Measurements from ENCODE around the gene CACNA1G. TPM values are rescaled to one million over a fixed set of nuclear protein-coding genes. Genes with fewer than 3 reads are reported as not detected.

CACNA1G gene
- total RNA-seq, 2 experiments from 2014 or later = 0.06 to 0.10 TPM

DNA sequence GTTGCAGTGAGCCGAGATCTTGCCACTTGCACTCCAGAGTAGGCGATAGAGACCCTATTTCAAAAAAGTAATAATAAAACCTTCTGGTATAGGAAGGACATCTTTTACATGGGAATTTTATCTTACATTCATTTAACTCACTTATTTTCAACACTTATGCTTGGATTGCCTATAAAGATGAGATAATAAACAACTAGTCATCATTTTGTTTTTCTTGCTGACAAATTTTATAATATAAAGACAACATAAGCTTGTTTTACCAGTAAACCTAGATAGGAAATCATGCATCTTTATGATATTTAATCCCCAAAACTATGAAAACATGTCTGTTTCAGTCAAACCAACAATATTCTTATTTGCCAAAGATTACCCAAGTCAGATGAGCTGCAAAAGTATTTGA, 91.1 kb downstream of the CACNA1G start:
- ChIA-PET POLR2A (no interaction called here), CTCF (no interaction called here)

DNA sequence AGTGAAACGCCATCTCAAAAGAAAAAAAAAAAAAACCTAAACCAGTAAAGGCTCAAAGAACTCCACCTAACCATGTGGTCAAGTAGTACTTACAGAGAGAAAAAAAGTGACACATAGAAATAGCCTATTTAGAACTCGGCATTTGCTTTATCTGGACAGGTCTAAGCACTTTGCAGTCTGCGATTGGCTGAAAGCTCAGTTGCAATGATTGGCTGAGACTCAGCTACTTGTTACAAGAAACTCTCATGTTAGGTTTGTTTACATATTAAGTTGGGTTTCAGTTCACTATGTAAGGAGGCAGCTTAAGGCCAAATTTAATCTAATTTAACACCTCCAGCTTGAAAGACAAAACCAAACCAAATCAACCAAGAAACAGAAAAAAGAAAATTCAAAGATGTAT, 93.2 kb downstream of the CACNA1G start:
- POLR2A ChIA-PET = no interaction called here
- CTCF ChIA-PET = interaction anchor here (1.1 to 1.6 kb wide), 2 partner anchors 28 to 153 kb away, joined by 4 to 6 read pairs; no protein-coding TSS in a partner anchor

DNA sequence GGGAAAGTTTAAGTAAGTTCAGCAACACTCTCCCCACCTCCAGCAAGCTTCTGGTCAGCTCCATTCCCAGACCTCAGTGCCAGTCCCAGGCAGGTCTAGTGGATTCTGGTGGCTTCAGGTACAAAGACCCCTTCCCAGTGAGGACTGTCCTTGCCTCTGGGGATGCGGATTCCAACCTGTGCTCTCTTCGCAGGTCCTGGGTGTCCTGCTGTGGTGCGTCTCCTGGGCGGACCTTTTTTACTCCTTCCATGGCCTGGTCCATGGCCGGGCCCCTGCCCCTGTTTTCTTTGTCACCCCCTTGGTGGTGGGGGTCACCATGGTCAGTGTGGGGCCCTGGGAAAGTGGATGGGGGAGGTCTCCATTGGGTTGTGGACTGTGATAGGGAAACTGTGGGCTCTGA, 96.0 kb downstream of the CACNA1G start:
- POLR2A ChIA-PET = interaction anchor here (0.6 kb wide), 1 partner anchor 1152 kb away, joined by 5 read pairs; no protein-coding TSS in a partner anchor
- CTCF ChIA-PET = no interaction called here

DNA sequence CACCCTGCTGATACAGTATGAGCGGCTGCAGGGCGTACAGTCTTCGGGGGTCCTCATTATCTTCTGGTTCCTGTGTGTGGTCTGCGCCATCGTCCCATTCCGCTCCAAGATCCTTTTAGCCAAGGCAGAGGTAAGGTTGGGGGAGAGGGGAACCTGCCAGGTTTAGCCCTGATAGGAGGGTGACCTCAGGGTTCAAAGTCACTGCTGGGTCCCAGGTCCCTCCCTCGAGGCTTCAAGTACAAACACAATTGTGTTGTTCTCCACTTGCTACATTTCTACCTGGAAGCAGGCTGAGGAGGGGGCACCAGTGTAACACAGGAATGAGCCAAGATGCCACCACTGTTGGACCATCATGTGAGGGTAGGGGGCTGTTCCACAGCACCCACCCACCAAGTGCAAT, 96.5 kb downstream of the CACNA1G start:
- CTCF ChIA-PET = no interaction called here
- POLR2A ChIA-PET = no interaction called here

DNA sequence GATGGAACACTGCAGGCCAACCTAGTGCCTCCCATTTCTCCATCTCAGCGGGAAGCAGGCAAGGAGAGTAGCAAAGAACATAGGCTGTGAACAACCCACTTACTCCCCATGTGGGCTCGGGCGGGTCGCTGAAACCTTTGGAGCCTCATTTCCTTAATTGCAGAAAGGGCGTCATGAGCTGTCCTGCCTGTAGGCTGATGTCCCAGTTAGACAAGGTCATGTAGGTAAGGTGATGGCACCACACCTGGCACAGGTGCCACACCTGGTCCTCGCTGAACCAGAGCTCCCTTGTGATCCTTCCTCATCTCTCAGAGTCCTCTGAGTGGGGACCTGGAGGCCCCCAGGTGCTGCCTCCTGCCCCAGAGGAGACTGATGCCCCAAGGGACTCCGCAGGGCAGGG, 97.1 kb downstream of the CACNA1G start:
- ChIA-PET POLR2A (interaction anchor here (0.5 kb wide), 1 partner anchor 205 kb away, joined by 3 read pairs; no protein-coding TSS in a partner anchor), CTCF (no interaction called here)

DNA sequence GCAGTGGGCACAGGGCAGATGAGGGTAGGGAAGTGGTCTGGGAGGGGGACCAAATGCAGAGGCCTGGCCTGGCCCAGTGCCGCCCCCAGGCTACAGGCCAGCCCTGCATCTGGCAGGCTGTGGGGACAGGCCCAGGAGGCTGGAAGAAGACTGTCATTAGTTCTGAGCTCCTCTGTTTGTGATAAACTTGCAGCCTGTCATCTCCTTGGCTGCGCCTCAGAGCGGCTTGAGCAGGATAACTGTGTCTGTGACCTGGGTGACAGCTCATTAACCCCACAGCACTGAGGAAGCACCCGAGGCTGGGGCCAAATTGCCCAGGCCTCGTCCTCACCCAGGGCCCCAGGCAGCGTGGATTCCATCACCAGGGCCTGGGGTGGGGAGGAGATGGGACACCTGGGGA, 98.1 kb downstream of the CACNA1G start:
- ChIA-PET CTCF (no interaction called here), POLR2A (no interaction called here)

DNA sequence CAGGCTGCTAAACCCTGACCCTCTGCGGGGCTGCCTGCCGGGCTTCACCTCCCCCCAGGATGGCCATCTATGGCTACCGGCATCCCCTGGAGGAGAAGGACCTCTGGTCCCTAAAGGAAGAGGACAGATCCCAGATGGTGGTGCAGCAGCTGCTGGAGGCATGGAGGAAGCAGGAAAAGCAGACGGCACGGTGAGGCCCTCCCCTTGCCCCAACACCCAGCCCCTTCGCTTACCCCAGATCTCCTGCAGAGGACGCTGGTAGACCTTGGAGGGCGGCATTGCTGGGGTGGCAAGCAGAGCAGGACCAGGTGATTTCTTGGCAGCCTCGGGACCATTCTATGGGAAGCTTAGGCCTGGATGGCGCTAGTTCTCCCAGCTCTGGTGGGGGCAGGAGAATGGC, 98.7 kb downstream of the CACNA1G start:
- CTCF ChIA-PET = no interaction called here
- POLR2A ChIA-PET = no interaction called here

DNA sequence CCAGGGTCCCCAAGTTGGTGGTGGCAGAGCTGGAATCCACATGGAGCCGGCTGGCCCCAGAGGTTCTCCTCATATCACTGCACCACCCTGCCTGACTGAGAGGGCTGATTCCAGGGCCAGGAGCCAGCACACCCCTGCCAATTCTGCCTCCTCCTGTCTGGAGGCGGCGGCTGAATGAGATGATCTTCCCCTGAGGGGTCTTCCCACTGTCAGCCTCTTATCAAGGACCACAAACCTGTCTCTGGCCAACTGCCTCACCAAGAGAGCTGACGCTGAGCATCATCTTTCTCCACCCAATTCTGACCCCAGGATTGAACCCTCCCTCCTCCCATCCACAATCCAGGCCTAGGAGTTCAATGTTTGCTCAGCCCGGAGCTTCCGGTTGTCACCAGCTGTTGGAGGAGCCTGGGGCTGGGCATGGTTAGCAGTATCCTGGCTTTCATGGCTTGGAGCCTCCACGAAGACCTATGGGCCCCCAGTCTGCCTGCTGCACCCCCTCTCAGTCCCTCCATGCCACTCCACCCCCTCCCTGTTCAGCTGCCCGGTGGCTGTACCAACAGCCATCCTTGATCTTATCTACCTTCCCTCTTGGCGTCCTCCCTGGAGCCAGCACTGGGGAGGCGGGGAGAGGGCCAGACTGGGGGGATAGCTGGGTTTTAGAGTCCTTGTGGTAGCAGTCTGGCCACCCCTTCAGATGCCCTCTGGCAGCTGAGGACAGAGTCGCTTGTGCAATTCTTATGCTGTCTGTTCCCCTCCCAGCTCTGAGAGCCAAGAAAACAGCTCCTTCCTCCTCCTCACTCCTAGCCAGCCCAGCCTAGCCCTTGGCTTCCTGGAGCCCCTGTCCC, 99.7 kb downstream of the CACNA1G start:
- CTCF ChIA-PET = no interaction called here

DNA sequence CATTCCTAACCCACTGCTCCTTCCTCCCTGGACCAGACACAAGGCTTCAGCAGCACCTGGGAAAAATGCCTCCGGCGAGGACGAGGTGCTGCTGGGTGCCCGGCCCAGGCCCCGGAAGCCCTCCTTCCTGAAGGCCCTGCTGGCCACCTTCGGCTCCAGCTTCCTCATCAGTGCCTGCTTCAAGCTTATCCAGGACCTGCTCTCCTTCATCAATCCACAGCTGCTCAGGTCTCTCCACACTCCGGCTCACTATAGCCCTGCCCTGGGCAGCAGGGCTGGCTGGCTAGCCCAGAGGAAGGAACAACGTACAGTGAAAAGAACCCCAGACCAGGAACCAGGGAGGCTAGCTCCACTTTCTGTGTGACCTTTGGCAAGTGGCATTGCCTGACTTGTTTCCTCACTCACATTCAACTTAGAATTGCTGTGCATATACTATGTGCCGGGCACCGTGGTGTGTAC, 100.4 kb downstream of the CACNA1G start:
- ChIA-PET POLR2A (no interaction called here), CTCF (no interaction called here)

More for the DNA sequence above, 99.7 kb downstream of the CACNA1G start:
- POLR2A ChIA-PET = no interaction called here

DNA sequence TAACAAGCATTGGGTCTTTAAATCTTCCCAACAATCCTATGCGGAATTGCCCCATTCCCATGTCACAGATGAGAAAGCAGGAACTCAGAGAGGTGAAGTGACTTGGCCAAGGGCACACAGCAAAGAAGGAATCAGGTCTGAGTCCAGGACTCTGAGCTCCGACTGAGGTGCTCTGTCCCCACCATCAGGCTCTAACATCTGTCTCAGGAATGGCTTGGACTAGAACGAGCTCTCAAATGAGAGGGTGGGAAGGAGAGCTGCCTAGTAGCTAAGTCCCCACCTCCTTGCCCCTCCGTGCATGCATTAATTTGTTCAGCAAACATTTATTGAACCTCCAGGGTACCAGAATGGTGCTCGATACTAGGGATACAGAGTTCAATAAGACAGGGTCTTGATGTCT, 100.8 kb downstream of the CACNA1G start:
- CTCF ChIA-PET = interaction anchor here (1.1 kb wide), 1 partner anchor 9 kb away, joined by 3 read pairs; no protein-coding TSS in a partner anchor
- POLR2A ChIA-PET = no interaction called here

DNA sequence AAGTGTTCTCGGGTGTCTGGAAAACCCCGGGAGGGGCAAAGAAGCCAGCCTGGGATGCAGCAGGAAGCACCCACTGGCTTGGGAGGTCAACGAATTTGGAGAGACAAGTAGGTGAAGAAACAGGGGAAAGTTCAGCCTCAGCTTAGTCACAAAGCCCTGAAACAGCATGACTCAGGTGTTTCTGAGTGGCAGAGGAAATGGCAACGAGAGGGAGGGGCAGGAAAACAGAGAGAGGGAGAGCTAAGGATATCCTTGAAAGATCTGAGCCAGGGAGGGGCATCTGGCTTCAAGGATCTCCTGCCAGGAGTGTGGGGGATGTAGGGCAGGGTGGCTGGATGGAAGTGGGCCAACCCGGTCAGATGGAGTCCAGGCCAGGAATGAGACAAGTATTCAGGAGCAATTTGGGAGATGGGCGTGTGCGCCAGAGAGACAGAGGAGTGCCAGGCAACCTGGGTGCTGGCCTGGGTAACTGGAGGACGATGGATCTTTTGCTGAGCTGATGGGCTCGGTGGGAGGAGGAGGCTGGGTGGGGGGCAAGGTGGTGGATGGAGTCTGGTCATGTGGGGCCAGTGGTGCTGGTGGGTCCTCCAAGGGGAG, 101.4 kb downstream of the CACNA1G start:
- POLR2A ChIA-PET = no interaction called here
- CTCF ChIA-PET = interaction anchor here (0.7 to 1.1 kb wide), 2 partner anchors 9 to 91 kb away, joined by 3 read pairs; no protein-coding TSS in a partner anchor

DNA sequence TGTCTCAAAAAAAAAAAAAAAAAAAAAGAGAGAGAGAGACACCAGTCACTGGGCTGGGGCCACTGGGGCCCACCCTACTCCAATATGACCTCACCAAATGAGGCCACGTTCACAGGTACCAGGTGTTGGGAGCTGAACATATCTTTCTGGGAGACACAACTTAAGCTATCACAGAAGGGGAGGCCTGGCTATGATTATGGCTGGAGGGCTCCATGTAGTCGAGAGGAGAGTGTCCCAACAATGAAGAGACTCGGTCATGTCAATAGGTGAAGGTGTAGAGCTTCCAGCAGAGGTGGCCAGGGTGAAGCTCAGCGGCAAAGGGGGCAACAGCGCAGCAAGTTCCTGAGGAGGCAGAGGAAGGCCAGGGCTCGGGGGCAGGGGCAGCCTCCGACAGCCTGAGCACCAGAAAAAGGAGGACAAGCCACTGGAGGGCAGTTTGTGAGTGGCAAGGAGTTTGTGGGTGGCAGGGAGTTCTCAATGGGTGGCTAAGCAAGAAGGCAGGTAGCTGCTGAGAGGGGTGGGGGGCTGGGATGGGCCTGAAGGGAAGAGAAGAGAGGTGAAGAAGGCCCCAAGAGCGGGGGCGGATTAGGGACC, 102.2 kb downstream of the CACNA1G start:
- ChIA-PET POLR2A (no interaction called here), CTCF (interaction anchor here (0.7 kb wide), 2 partner anchors 91 to 282 kb away, joined by 3 read pairs; no protein-coding TSS in a partner anchor)

DNA sequence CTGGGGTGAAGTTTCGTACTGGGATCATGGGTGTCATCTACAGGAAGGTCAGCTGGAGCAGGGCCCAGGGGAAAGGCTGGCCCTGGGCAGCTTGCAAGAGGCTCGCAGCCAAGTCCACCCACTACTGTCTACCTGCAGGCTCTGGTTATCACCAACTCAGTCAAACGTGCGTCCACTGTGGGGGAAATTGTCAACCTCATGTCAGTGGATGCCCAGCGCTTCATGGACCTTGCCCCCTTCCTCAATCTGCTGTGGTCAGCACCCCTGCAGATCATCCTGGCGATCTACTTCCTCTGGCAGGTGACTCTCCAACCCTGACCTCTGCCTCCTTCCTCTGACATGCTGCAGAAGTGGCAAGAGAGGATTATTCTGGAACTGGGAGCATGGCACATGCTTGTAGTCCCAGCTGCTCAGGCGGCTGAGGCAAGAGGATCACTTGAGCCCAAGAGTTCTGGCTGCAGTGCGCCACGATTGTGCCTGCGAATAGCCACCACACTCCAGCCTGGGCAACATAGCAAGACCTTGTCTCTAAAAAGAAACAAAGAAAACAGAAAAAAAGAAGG, 103.4 kb downstream of the CACNA1G start:
- CTCF ChIA-PET = no interaction called here
- POLR2A ChIA-PET = no interaction called here

DNA sequence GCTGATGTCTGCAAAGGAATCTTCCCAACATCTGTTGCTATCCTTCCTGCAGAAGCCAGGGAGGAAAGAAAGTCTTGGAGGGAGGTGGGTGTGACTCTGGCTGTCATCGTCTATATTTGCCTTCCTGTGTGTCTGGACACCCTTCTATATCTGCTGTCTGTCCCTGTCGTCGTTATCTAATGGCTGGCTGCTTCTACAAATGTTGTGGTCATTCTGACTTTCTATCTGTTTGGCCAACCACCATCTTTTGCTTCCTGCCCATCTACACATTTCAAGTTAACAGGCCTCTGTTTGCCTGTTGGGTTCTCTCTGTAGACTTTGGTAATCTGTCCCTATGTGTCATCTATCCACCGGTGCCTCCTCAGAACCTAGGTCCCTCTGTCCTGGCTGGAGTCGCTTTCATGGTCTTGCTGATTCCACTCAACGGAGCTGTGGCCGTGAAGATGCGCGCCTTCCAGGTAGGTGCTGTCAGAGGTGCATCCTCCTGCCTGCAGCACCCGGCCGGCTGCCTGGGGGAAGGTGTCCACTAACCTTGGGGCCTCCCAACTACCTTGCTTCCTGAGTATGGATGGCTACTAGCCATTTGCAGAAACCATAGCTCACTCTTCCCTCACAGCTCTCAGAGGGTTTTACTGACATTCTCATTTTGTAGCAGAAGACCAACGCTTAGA, 104.4 kb downstream of the CACNA1G start:
- ChIA-PET CTCF (no interaction called here), POLR2A (no interaction called here)

DNA sequence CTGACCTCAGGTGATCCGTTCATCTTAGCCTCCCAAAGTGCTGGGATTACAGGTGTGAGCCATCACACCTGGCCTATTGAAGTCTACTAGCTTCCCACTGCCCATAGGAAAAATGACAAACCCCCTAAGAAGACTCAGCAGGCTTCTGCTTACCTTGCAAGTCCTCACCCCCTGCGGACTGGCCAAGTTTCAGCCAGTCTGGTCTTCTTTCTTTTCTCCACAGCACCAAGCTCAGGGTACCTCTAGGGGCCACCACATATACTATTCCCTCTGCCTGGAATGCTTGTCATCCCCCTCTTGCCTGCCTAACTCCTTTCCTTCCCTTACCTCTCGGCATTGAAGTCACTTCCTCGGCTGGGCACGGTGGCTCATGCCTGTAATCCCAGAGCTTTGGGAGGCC, 105.3 kb downstream of the CACNA1G start:
- POLR2A ChIA-PET = no interaction called here

DNA sequence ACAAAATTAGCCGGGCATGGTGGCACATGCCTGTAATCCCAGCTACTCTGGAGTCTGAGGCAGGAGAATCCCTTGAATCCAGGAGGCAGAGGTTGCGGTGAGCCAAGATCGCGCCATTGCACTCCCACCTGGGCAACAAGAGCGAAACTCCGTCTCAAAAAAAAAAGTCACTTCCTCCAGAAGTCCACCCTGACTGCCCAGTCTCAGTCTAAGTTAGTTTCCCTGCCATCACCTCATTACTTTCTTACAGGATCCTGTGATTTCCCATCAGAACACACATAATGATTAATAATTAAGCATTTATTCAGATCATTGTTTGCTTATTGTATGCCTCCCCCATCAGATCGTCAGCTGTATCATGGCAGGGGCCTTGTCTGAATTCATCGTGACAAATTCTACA, 105.8 kb downstream of the CACNA1G start:
- ChIA-PET POLR2A (no interaction called here), CTCF (no interaction called here)

More for the DNA sequence above, 105.3 kb downstream of the CACNA1G start:
- CTCF ChIA-PET = interaction anchor here (0.7 kb wide), 1 partner anchor 795 kb away, joined by 3 read pairs; no protein-coding TSS in a partner anchor

DNA sequence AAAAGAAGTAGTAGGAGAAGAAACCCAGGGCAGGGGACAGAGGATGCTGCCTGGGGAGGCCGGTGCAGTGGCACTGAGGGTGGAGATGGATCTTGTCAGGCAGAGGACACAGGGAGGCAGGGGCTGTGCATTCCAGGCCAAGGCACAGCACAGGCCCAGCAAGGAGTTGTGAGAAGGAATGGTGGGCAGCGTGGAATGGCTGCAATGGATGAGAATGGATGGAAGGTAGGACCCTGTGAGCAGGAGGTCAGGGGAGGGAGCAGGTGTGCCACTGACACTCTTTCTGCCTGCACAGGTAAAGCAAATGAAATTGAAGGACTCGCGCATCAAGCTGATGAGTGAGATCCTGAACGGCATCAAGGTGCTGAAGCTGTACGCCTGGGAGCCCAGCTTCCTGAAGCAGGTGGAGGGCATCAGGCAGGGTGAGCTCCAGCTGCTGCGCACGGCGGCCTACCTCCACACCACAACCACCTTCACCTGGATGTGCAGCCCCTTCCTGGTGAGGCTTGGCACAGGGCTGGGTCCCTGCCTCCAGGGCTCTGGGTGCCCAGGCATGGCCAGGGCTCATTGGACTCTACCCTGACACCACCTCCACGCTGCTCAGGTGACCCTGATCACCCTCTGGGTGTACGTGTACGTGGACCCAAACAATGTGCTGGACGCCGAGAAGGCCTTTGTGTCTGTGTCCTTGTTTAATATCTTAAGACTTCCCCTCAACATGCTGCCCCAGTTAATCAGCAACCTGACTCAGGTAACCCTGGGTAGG, 106.9 kb downstream of the CACNA1G start:
- ChIA-PET POLR2A (no interaction called here), CTCF (no interaction called here)

DNA sequence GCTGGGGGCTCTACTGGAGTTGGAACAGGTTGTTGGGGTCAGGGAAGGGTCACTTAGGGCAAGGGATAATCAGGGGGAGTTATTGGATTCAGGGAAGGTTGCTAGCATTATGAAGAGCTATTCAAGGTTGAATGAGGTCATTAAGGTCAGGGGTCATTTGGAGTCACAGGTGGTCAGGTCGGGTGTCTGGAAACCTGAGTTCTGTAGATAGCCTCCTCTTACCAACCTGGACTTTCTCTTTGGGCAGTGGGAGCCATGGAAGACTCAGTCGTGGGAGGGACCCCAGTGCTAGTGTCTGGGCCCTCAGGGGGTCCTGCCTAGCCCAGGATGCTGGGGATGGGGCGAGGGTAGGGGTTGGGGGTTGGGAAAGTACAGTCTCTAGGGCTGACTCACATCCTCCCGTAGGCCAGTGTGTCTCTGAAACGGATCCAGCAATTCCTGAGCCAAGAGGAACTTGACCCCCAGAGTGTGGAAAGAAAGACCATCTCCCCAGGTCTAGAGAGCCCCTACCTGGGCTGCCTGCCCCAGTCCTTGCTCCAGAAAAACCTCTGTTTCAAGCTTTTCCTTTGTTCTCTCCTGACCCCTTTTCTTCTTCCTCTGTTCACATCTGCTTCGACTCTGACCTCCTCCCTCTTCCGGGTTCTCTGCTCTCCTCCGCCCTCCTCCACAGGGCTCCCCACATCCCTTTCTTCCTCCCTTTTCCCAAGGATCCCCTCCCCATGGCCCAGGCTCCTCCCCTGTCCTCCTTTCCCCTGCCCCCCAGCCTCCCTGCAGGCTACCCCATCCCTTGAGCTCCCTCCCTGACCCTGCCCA, 107.7 kb downstream of the CACNA1G start:
- ChIA-PET CTCF (no interaction called here), POLR2A (no interaction called here)

Measured in activated CD8-positive, alpha-beta memory T cell treated with anti-CD3 and anti-CD28 coated beads for 36 hours (primary cell).